Forelimb muscle (tissue), 1 donor: Measurements from ENCODE around the gene STK32C. TPM values are rescaled to one million over a fixed set of nuclear protein-coding genes. Genes with fewer than 3 reads are reported as not detected.

Experiments
- DNase-seq: peaks from one replicate; pipeline ENCODE4 v3.0.0-alpha.2; 2013; ENCODE audit warnings: low read depth
- polyA plus RNA-seq: library from polyadenylated mRNA; unstranded; fragments of 120-200 nt; gene quantifications from one replicate; pipeline ENCODE4 v1.2.1, GENCODE V29; 2013; ENCODE audit not compliant: insufficient read length

STK32C gene
- polyA plus RNA-seq, 1 donor: 10.3 TPM

DNA sequence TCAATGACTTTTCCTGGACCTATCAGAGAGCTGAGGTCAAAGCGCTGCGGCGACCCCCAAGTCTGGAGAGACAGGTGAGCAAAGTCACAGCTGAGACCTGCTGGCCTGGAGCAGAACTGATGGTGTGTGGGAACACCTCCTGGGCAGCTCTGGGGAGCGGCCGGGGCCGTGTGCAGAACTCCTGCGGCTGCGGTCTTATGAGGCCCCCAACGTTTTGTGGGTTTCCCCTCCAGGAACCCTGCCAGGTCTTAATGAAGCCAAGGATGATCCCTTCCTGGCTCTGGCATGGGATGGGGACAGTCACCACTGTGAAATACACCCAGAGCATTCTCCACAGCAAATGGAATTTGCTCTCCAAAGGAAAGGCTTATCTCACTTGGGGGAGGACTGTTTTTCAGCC, 94.9 kb downstream of the STK32C start:
- no peak for DNase-seq

DNA sequence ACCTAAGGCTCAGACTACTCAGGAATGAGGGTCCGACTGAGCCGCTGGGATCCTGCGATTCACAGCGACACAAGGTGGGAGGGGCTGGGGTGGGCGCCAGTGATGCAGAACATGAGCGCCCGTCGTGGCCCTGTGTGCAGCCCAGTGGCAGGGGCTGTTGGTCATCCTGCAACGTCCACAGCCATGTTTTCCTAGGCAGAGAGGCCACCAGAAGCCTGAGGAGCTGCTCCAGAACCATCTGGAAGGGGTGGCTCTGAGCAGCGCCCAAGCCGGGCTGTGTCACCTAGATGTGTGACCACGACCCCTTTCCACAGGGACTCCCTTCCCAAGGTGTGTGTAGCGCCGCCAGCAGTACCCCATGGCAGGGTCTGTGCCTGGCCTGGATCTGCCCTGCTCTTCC, 96.5 kb downstream of the STK32C start:
- no peak for DNase-seq

DNA sequence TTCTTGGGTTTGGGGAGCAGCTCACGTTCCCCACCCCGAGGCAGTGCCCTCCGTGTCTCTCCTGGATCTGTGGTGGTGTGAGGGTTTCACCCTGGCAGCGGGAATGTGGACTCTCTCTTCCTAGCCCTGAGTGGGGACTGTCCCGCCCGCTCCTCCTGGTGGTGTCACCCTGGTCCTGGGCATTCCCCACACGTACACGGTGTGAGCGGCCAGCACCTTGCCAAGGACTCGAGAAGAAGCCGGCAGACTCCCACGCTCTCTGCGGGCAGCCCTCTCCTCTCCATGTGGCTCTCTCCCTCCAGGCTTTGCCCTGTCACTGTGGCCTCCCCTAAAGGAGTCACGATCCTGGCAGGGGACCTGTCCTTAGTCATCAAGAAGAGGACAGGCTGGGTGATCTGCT, 97.0 kb downstream of the STK32C start:
- no peak for DNase-seq

DNA sequence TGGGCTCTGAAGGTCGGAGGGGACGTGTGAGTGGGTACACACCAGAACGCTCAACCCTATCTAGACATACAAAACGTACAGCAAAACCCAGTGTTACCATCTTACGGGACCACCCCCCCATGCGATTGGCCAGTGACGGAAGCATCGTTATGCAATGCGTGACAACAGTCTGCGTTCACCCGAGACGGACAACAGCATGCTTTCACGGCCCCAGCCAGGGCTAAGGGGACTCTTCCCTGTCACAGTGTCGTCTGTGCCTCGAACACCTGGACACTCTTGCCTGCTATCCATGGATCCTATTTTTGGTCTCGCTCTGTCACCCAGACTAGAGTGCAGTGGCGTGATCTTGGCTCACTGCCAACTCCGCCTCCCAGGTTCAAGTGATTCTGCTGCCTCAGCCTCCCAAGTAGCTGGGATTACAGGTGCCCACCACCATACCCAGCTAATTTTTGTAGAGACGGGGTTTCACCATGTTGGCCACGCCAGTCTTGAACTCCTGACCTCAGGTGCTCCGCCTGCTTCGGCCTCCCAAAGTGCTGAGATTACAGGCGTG, 97.7 kb downstream of the STK32C start:
- DNase-seq: no peak

DNA sequence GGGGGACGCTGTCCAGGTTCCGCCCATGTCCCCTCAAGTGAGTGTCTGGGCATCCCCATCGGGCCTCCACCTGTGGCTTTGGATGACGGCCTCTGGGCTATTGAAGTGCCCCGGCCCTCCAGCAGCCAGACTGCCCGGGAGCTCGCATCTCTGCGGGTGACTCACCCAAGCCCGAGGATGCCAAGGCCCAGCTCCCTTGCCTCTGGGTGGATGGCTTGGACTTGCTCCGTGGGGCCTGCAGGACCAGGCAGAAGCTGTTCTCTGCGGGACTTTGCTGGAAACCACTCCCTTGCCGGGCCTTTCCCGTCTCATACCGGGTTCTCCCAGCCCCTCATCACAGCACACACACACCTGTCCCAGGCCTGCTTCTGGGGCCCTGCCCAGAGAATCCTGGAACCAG, 98.6 kb downstream of the STK32C start:
- DNase-seq: no peak

DNA sequence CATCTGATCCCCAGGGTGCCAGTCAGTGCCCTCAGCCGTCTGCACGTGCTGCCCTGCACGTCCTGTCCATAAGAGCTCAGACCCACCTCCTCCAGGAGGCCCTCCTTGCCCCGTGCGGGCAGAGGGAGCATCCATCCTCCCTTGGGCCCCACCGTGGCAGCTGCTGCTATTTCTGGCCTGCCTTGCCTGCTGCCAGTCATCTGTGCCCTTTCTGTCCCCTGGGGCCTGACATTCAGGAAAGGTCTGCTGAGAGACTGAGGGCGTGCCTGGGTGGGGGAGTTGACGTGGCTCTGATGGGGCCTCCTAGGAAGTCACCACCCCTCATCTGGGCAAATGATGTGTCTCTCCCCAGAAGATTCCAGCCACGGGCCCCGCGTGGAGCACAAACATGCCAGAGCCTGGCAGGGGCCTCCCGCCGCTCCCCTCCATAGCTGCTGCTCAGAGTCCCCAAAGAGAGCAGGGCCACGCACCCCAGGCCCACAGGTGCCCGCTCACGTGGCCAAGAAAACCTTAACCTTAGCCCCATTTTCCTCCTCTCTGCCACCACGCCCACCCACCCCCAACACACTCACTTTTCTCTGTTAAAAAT, 99.2 kb downstream of the STK32C start:
- no peak for DNase-seq

DNA sequence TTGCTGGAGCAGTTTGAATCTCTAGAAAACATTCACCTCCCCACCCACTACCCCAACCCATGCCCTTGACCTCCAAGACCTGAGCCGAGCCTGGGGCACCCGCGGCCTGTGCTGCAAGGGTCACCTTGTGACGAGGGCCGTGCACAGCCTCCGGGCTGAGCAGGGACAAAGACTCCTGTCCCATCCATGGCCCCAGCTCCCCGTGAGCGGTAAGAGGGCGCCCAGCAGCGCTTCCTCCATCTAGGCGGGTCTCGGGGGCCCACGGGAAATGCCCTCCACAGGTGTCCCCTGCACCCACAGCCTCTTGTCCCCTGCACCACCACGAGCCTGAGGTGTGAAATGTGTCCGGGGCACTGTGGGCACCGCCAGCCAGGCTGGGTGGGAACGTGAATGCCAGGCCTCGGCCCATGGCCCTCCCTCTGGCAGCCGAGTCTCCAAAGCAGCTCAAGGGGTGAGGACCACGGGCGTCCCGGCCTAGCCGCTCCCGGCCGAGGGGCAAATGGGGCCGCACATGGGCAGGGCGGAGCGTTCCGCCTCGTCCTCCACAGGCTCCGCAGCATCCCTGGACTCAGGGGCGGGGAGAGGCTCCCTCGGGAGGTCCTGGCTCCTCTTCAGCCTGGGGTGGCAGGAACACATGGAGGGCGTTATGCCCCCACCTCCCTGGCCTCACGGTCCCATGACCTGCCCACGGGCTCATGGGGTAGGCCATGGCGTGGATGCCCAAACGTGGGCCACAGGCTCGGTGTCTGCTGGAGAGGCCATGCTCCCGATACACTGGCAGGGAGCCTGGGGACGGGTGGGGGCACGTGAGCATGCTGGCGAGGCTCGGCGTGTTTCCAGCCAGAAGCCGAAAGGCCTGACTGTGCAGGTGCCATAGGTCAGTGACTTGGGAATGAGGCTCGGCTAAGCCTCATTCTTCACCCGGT, 100.0 kb downstream of the STK32C start:
- no peak for DNase-seq

DNA sequence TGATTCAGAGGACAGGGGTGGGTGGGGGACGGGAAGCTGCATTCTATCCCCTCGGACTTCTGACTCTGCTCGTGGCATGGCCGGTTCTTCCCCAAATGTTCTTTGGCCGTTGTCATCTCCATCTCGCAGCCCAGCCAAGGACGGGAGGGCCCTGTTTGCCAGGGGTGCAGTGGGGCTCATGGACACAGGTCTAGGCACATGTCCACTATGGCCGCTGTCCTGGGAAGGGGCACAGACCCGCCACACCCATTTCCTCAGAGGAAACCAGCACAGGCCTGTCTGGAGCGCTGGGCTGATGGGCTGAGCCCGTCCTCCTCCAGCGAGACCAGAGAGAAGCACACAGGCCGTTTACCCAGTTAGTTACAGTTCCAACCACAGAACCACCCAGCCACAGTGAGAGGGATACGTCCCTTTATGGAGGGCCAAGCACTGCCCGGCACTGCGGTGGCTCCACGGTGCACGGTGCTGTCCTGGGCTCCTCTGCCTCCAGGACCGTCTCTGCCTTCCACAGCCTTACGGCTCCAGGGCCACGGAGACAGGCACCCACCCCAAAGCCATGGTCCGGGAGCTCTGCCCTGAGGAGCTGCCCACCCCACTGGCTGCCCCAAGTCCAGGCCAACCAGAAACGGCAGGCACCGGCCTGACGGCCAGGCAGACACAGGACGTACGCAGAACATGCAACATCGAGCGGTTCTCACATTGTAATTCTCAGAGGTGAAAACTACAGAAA, 100.8 kb downstream of the STK32C start:
- no peak for DNase-seq

DNA sequence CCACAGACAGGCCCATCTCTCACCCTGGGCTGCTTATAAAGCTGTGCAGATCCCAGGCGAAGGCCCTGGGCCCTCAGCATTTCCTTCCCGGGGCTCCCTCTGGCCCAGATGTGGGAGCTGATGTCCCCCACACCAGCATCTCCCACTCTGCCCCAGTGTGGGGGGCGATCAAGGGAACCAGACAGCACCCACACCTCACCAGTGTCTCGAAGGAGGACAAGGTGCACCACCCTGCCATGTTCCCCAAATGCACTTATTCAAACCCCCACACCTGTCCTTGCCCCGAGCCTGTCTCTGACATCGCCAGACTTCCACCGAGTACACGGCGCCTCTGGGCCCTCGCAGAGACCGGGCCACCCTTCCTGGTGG, 101.4 kb downstream of the STK32C start:
- no peak for DNase-seq

DNA sequence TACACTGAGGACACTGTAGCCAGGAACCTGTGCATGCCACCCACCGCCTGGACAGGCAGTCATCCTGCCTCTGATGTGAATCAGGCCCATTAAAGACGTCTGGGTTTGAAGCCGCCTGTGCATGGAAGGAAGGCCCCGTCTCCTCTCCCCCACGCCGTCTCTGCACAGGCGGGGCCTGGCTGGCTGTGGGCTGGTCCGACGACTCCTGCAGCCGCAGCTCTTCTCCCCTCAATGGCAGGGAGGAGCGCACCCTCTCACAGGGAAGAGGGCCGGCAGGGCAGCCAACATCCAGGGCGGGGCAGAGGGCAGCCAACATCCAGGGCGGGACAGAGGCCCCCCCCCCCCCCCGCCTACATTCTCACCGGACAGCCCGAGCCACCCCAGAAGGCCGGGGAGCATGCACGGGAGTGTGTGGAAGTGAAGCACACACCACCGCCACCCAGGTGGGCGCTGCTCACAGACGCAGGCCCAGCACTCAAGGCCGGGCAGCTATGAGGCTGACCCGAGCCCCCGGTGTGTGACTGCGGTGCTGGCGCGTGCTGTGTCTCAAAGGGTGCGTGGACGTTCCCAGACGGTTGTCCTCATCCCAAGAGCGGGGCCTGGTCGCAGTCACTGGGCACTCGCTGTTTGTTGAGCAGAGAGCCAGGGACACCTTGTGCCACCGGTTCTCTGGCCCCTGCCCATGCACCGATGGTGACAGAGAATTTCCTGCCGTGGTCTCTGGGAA, 101.9 kb downstream of the STK32C start:
- no peak for DNase-seq

DNA sequence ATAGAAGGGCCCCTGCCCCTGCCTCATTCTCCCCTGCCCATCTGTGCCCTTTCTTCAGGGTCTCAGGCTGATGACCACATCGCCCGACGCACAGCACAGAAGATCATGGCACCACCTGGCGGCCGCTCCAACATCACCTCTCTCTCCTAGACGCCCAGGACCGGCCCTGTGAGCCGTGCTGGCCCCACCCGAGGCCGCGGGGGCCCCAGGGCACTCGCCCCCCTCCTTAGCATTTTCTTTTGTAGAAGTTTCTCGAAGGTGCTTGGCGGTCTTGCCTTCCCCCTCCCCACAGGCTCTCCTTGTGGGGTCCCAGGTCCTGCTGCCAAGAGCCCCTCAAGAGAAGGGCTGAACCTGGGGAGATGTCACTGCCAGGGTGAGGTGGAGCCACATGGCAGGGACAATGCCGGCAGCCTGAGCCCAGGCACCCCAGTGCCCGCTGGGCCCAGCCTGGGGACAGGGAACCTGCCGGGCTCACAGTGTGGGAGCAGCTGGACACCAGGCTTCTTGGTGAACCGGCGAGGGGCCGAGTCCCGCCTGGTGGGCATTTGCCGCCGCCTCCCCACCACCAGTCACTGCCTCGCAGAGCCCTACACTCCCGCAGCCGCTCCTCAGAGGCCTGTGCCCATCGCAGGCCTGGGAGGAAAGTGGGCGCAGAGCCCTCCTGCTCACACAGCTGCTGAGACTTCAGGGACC, 102.8 kb downstream of the STK32C start:
- DNase-seq: no peak

DNA sequence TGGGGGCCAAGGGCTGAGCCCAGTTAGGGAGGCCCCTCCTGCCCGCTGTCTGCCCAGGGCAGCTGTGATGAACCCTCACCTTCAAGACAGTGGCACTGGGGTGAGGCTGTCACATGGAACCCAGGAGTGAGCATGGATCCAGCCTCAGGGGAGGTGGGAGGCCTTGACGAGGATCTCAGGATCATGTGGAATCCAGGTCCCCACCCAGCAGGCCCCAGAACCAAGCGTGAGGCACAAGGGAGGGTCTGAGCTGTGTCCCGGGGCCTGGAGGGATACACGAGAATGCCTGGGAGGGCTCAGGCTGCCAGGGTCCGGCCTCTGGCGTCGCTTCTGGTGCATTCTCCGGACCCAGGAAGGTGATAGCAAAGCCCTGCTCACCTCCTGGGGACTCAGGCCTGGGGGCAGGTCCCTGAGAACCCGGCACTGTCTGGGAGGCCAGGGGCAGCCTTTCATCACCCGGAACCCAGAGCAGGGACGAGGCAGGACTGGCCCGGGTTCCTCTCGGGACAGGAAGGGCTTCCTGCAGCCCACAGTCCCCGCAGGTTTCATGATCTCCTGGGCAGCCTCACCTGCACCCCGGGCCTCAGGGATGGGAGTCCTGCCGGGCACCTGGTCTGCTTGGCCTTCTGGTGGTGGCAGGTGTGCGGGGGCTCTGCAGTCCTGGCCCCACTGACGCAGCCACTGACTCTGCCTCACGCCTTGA, 103.5 kb downstream of the STK32C start:
- DNase-seq: no peak

DNA sequence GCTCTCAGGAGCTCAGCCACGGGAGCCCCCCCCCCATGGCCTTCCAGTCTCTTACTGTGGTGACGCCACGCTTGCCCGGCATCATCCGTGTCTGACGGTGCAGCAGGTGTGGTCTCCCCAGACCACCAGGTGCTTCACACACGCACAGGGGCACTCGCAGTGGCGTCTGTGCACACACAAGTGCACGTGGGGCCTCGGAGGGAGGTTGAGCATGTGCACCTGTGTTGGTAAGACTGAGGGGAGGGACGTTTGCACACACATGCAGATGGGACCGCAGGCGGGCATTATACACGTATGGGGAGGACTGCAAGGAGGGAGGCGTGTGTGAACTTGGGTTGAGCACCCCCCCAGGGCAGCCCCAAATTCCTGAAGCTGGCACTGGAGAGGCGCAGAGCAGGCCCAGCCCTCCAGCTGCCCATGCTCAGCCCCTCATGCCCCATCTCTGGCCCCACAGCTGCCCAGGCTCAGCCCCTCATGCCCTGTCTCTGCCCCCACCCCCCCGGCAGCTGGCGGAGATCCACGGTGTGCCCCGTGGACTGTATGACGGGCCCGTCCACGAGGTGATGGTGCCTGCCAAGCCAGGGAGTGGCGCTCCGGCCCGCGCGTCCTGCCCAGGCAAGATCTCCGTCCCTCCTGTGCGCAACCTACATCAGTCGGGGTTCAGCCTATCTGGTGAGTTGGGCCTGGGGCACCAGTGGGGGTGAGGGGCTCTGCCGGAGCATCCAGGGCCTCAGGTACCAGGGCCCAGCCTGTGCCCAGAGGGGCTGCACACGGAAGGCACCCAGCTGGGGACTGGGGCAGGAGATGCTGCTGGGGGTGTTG, 104.3 kb downstream of the STK32C start:
- no peak for DNase-seq

DNA sequence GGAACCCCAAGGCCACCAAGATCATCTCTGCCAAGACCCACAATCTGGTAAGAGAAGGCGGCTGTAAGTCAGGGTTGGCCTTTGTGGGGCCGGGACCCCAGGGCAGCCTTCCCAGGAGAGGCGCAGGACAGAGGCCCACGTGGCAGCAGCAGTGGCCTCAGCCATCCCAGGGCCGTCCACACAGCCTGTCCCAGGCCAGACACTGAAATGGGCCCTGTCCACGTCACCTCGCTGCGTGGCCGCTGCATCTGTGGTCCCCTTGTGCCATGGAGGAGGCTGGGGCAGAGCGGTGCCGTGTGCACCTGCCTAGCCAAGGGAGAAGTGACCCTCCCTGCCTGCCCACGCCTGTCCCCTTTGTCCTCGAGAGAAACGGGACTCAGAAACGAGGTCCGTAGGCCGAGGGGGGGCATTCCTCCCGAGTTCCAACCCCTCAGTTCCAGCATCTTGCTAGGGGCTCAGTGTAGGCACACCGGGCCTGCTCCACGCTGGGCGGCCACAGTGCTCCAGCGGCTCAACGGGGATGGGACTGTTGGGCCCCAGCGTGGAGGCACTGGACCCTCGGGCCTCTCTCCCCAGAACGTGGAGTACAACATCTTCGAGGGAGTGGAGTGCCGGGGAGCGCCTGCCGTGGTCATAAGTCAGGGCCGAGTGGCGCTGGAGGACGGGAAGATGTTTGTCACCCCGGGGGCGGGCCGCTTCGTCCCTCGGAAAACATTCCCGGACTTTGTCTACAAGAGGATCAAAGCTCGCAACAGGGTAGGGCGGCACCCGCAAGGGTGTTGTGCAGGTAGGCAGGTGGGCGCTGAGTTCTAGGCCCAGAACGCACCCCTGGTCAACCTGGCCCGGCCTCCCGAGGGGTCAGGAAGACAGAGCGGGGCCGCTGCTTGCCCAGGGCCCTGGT, 105.4 kb downstream of the STK32C start:
- DNase-seq: no peak

DNA sequence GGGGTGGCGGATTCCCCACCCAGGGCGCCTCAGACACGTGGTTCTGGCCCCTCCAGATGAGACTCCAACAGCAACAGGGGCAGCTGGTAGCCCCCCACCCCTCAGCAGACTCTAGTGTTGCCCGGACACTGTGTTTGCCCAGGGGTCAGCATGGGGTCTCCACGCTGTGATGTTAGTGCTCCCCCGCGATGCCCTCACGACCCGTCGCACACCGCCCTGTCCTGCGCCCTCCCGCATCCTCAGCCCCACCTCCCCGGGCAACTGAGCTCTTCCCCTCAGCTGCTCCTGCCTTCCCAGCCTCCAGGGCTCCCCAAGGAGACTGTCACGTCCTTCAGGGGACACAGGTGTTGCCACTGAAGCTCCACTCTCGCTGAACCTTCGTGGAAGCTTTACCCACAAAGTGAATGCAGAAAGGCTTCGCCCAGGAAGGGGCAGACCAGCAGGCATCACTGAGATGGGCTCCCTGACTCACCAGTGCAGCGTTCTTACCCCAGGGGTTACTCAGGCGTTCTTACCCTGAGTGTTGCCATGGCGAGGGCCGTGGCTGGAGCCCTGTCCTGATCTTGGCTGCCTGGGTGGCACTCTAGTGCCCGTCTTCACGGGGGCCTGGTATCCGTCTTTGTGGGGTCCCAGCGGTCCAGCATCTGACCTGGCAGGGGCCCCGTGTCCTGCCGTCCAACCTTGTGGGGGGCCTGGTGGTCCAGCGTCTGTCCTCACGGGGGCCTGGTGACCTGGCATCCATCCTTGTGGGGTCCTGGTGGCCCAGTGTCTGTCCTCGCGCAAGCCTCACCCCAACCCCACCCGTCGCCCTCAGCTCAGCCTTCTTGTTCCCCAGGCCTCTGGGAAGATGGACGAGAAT, 106.4 kb downstream of the STK32C start:
- DNase-seq: no peak

DNA sequence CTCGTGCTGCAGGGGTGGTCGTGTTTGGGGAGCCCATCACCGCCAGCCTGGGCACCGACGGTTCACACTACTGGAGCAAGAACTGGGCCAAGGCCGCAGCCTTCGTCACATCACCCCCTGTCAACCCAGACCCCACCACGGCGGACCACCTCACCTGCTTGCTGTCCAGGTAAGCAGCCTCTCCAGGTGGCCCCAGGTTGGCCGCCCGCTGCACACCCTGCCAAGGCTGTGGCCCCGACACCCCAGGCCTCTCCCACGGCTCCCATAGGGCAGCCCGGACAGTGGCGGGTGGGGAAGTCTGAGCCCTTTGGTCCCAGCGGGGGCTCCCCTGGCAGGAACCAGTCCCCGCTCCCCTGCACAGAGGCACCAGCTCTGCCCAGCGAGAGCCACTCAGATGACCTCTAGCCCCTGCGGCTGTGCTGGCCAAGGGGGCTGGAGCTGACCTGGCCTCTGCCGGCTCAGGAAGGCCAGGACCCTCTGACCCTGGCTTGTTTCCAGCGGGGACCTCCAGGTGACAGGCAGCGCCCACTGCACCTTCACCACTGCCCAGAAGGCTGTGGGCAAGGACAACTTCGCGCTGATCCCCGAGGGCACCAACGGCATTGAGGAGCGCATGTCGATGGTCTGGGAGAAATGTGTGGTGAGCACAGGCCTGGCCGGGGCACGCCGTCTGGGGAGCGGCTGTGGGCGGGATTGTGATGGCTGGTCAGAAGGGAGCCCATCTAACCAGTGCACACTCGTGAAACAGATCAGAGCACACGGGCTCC, 107.2 kb downstream of the STK32C start:
- no peak for DNase-seq

DNA sequence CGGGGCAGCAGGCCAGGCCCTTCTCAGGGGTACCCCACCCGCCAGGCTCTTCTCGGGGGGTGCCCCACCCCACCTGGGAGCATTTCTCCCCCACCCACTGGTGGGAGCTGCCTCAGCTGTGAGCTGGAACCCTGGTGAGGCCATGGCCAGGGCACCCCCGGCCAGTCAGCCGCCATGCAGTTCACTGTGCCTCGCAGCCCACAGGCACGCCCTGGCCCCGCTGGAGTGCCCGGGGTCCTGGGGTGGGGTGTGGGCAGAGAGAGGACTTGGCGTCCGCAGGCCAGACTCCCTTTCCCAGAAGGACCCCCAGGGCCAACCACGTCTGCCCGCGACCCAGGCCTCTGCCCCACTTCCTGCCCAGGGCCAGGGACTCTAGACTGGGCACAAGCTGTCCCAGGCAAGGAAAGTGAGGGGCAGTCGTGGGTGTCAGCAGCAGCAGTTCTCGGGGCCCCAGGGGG, 107.9 kb downstream of the STK32C start:
- DNase-seq: no peak
